ENCODE data around the gene CBX5. TPM values are rescaled to one million over a fixed set of nuclear protein-coding genes. Genes with fewer than 3 reads are reported as not detected.
"Not testable (repeated sequence)": the region's sequence is repeated elsewhere in the genome, so short reads cannot be mapped to it uniquely, and the experiment has no call there.

CBX5 gene
- polyA plus RNA-seq, 1 experiment, result 14.3 TPM

GRCh38 chr12:54187075-54187474 lies 92.8 kb downstream of the CBX5 start:
- no peak for DNase-seq (ENCODE audit: low read depth)
- CTCF ChIA-PET, result interaction anchor here (1.1 to 4.8 kb wide), 6 partner anchors 14 to 202 kb away, joined by 3 to 27 read pairs (median 4); partner anchors contain the start of genes HOXC10 and HOXC5
- POLR2A ChIA-PET, result no interaction called here
- Histone ChIP-seq H3K27me3 (ENCODE audit: control insufficient read depth, insufficient read depth, low read length) (no peaks in the 10 kb centered on the region), H3K36me3 (ENCODE audit: control insufficient read depth, insufficient read depth, low read length) (peaks cover 2% of the 10 kb centered on the region), H3K4me3 (ENCODE audit: low read depth, low read length) (no peak overlapping the region)
- no peak for TF ChIP-seq CTCF (IDR thresholded peaks at IDR 0.05; ENCODE audit: insufficient read depth, low read depth, low read length)

DNA sequence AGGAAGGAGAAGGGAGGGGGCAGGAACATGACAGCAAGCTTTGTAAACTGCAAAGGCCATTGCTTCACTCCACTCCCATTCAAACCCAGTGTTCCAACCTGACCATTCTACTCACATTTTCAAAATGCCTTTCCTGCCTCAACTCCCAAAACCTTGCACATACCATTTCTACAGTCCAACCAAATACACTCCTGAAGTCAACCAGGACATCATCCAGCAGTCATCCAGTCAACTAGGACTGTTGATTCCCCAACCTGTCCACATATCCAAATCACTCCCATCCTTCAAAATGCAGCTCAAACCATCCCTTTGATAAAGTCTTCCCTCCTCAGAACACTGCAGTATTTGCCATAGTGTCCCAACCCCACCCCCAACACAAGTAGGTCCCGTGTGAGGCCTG lies 94.0 kb downstream of the CBX5 start:
- no peak for TF ChIP-seq CTCF (IDR thresholded peaks at IDR 0.05; ENCODE audit: insufficient read depth, low read depth, low read length)
- CTCF ChIA-PET, result interaction anchor here (1.2 to 1.6 kb wide), 4 partner anchors 16 to 201 kb away, joined by 4 to 9 read pairs (median 4); partner anchors contain the start of genes HOXC10 and HOXC5
- H3K27me3 ChIP-seq (ENCODE audit: control insufficient read depth, insufficient read depth, low read length), result no peaks in the 10 kb centered on the region
- no peak for DNase-seq (ENCODE audit: low read depth)
- POLR2A ChIA-PET, result no interaction called here
- H3K4me3 ChIP-seq (ENCODE audit: low read depth, low read length), result no peak overlapping the region
- peaks cover 5% of the 10 kb centered on the region for H3K36me3 ChIP-seq (ENCODE audit: control insufficient read depth, insufficient read depth, low read length)

DNA sequence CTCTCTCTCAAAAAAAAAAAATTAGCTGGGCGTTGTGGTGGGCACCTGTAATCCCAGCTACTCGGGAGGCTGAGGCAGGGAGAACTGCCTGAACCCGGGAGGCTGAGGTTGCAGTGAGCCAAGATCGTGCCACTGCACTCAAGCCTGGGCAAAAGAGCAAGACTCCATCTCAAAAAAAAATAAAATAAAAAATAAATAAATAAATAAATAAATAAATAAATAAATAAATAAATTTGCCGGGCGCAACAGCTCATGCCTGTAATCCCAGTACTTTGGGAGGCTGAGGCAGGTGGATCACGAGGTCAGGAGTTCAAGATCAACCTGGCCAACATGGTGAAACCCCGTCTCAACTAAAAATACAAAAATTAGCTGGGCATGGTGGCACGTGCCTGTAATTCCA lies 94.6 kb downstream of the CBX5 start:
- CTCF ChIA-PET, result interaction anchor here (1.6 kb wide), 1 partner anchor 179 kb away, joined by 4 read pairs; no protein-coding TSS in a partner anchor
- DNase-seq (ENCODE audit: low read depth); H3K36me3 ChIP-seq (ENCODE audit: control insufficient read depth, insufficient read depth, low read length); H3K4me3 ChIP-seq (ENCODE audit: low read depth, low read length); POLR2A ChIA-PET; H3K27me3 ChIP-seq (ENCODE audit: control insufficient read depth, insufficient read depth, low read length): not testable (repeated sequence)

GRCh38 chr12:54184024-54184805 lies 95.7 kb downstream of the CBX5 start:
- CTCF ChIA-PET, result interaction anchor here (1.5 to 1.6 kb wide), 2 partner anchors 17 to 178 kb away, joined by 4 read pairs; no protein-coding TSS in a partner anchor

DNA sequence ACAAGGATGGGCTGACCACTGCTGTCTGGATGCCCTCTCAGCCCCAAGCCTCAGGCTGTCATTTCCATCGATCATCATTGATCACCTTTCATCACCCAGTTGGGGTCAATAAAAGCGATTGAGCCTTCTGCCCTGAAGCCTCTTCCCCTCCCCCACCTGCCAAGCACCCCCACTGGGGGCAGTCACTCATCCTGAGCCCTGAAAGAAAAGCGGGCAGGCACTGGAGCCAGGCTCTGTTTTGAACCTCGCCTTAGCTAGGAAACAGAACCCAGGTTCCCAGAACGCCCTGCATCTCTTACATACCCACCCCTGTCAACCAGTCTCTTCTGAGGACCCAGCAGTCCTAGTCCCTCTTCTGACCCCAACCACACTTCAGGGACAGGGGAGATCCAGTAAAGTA lies 96.9 kb downstream of the CBX5 start:
- POLR2A ChIA-PET, result no interaction called here

More at GRCh38 chr12:54184024-54184805, 95.7 kb downstream of the CBX5 start:
- no peak overlapping the region for H3K4me3 ChIP-seq (ENCODE audit: low read depth, low read length)
- no peak for TF ChIP-seq CTCF (IDR thresholded peaks at IDR 0.05; ENCODE audit: insufficient read depth, low read depth, low read length)
- no peaks in the 10 kb centered on the region for H3K27me3 ChIP-seq (ENCODE audit: control insufficient read depth, insufficient read depth, low read length)
- DNase-seq (ENCODE audit: low read depth), result no peak
- POLR2A ChIA-PET, result no interaction called here
- H3K36me3 ChIP-seq (ENCODE audit: control insufficient read depth, insufficient read depth, low read length), result peaks cover 5% of the 10 kb centered on the region

More for the DNA sequence above, 96.9 kb downstream of the CBX5 start:
- Histone ChIP-seq H3K27me3 (ENCODE audit: control insufficient read depth, insufficient read depth, low read length) (no peaks in the 10 kb centered on the region), H3K4me3 (ENCODE audit: low read depth, low read length) (no peak overlapping the region), H3K36me3 (ENCODE audit: control insufficient read depth, insufficient read depth, low read length) (peaks cover 5% of the 10 kb centered on the region)
- CTCF ChIA-PET, result no interaction called here
- no peak for TF ChIP-seq CTCF (IDR thresholded peaks at IDR 0.05; ENCODE audit: insufficient read depth, low read depth, low read length)
- no peak for DNase-seq (ENCODE audit: low read depth)

All from BJ (cell line).